ENCODE results near the gene TEFM.

- no peak for TF ChIP-seq POLR2A (IDR thresholded peaks at IDR 0.05)
- no peak for TF ChIP-seq CTCF (IDR thresholded peaks at IDR 0.05)
Observed at GRCh38 chr17:30864636-30865035, 41.4 kb downstream of the TEFM start.
